Endothelial cell of umbilical vein (primary cell): ENCODE measurements around the gene CRACR2A. TPM values are rescaled to one million over a fixed set of nuclear protein-coding genes. Genes with fewer than 3 reads are reported as not detected.

ENCODE experiments used
- BruUV-seq: library from RNA; stranded (reverse); fragments of 400-500 nt; replicated peaks from 2 replicates; lab custom pipeline; 2021; lab: Mats Ljungman, UMichigan
- CTCF ChIA-PET: fragments of 300-600, 350-600 bp; sonication (Branson Sonifier 250); formaldehyde crosslinking; loops from one replicate; lab custom pipeline; 2021; ENCODE audit warnings: antibody characterized with exemption, inconsistent platforms; lab: Charles Lee
- POLR2A ChIA-PET: fragments of 300-600, 350-600 bp; sonication (Branson Sonifier 250); formaldehyde crosslinking; loops from one replicate; lab custom pipeline; 2021; ENCODE audit warnings: antibody characterized with exemption, inconsistent platforms; lab: Charles Lee
- DNase-seq: peaks from one replicate; pipeline ENCODE4 v3.0.0-alpha.2; 2011; ENCODE audit warnings: low read depth, low spot score
- FAIRE-seq: peaks from 2 replicates; lab custom pipeline; 2011; peaks lifted over from hg19 to GRCh38; lab: Jason Lieb, UNC
- H2AFZ ChIP-seq: 2 replicates; pipeline ENCODE4 v1.6.0; 2012; ENCODE audit warnings: low read depth, low read length, control low read depth, inconsistent platforms
- H3K27ac ChIP-seq: 2 replicates; pipeline ENCODE4 v1.5.1; 2011; ENCODE audit warnings: low read depth, mild to moderate bottlenecking, control low read depth, low read length, moderate library complexity; ENCODE audit not compliant: insufficient read depth
- H3K27me3 ChIP-seq, 2 experiments: 2 replicates each; pipeline versions ENCODE4 v1.6.0 to v1.6.1; 2011; ENCODE audit warnings: low read length in 2 of 2, mixed read lengths in 1 of 2; ENCODE audit not compliant: control insufficient read depth in 2 of 2, insufficient read depth in 2 of 2
- H3K36me3 ChIP-seq, 2 experiments: 2 replicates in 1 of 2; 3 replicates in 1 of 2; pipeline ENCODE4 v1.5.1; 2011; ENCODE audit warnings: low read length in 2 of 2, mild to moderate bottlenecking in 1 of 2, moderate library complexity in 1 of 2; ENCODE audit not compliant: control insufficient read depth in 2 of 2, insufficient read depth in 2 of 2; ENCODE audit errors: extremely low read depth in 1 of 2
- H3K4me1 ChIP-seq: 3 replicates; pipeline ENCODE4 v1.5.1; 2011; ENCODE audit warnings: mild to moderate bottlenecking, low read length; ENCODE audit not compliant: control insufficient read depth, insufficient read depth; ENCODE audit errors: extremely low read depth
- H3K4me2 ChIP-seq: 2 replicates; pipeline ENCODE4 v1.6.1; 2011; ENCODE audit warnings: low read length, control low read depth, mixed read lengths; ENCODE audit not compliant: insufficient read depth
- H3K4me3 ChIP-seq, 3 experiments: fragments of 200-600 bp in 1 of 3; sonication (generic), shearing (Covaris generic) in 1 of 3; replicated peaks in 1 of 3; 2 replicates each; pipeline ENCODE4 v1.5.1; 2011 to 2016; ENCODE audit warnings: control low read depth in 3 of 3, low read length in 3 of 3, mild to moderate bottlenecking in 2 of 3, inconsistent platforms in 1 of 3, low read depth in 1 of 3, moderate library complexity in 1 of 3; ENCODE audit not compliant: insufficient read depth in 1 of 3
- H3K79me2 ChIP-seq: 2 replicates; pipeline ENCODE4 v1.6.0; 2012; ENCODE audit warnings: low read length, inconsistent platforms; ENCODE audit not compliant: control insufficient read depth, insufficient read depth
- H3K9ac ChIP-seq: replicated peaks from 2 replicates; pipeline ENCODE3; 2011; ENCODE audit warnings: low read length, control low read depth; ENCODE audit not compliant: insufficient read depth; ENCODE audit errors: extremely low read depth
- H3K9me1 ChIP-seq: replicated peaks from 3 replicates; pipeline ENCODE4 v1.6.0; 2011; ENCODE audit warnings: mild to moderate bottlenecking, low read length; ENCODE audit not compliant: control insufficient read depth, insufficient read depth; ENCODE audit errors: extremely low read depth
- H3K9me3 ChIP-seq: replicated peaks from 2 replicates; pipeline ENCODE4 v1.5.1; 2012; ENCODE audit warnings: low read length, inconsistent platforms; ENCODE audit not compliant: control insufficient read depth, insufficient read depth
- H4K20me1 ChIP-seq: replicated peaks from 2 replicates; pipeline ENCODE3; 2011; ENCODE audit warnings: mild to moderate bottlenecking, low read length; ENCODE audit not compliant: control insufficient read depth, insufficient read depth; ENCODE audit errors: extremely low read depth
- CTCF ChIP-seq, 2 donors: IDR thresholded peaks; 1 replicate in 1 of 2; 2 replicates in 1 of 2; pipeline ENCODE4 v1.5.1; 2011; ENCODE audit warnings: low read length in 2 of 2, mild to moderate bottlenecking in 2 of 2, moderate library complexity in 2 of 2, control low read depth in 1 of 2, inconsistent platforms in 1 of 2, low read depth in 1 of 2; ENCODE audit not compliant: insufficient read depth in 1 of 2; ENCODE audit errors: extremely low read depth in 1 of 2
- EZH2 ChIP-seq: IDR thresholded peaks from 2 replicates; pipeline ENCODE4 v1.6.1; 2012; ENCODE audit warnings: borderline replicate concordance, low read depth, mild to moderate bottlenecking, moderate library complexity, low read length, inconsistent platforms; ENCODE audit not compliant: severe bottlenecking
- FOS ChIP-seq: IDR thresholded peaks from 2 replicates; pipeline ENCODE4 v1.6.1; 2011; ENCODE audit warnings: mild to moderate bottlenecking, low read length, moderate library complexity, borderline replicate concordance; ENCODE audit not compliant: insufficient read depth
- GATA2 ChIP-seq: IDR thresholded peaks from 2 replicates; pipeline ENCODE4 v1.7.0; 2011; ENCODE audit warnings: low read depth, mild to moderate bottlenecking, moderate library complexity, mixed read lengths, low read length; ENCODE audit not compliant: insufficient read length, insufficient read depth
- JUN ChIP-seq: IDR thresholded peaks from 2 replicates; pipeline ENCODE4 v1.6.1; 2011; ENCODE audit warnings: borderline replicate concordance, low read depth; ENCODE audit not compliant: insufficient read length, insufficient read depth
- MAX ChIP-seq: IDR thresholded peaks from 2 replicates; pipeline ENCODE4 v1.6.1; 2011; ENCODE audit not compliant: insufficient read depth, insufficient read length
- MYC ChIP-seq: IDR thresholded peaks from one replicate; pipeline ENCODE4 v1.6.1; 2011; ENCODE audit warnings: mild to moderate bottlenecking, low read depth, low read length
- POLR2A ChIP-seq: IDR thresholded peaks from 2 replicates; pipeline ENCODE4 v1.6.1; 2012; ENCODE audit warnings: low read depth, mild to moderate bottlenecking, control low read depth, low read length
- POLR2AphosphoS5 ChIP-seq: IDR thresholded peaks from 2 replicates; pipeline ENCODE4 v1.6.1; 2012; ENCODE audit warnings: low read depth, mild to moderate bottlenecking, control low read depth, low read length, moderate library complexity; ENCODE audit not compliant: insufficient read depth
- dilution Hi-C: fragments of 300-500 bp; cut with MboI; formaldehyde crosslinking; loops from one replicate; pipeline ENCODE4 v1.15.0; 2019; ENCODE audit warnings: low sequenced_read_pairs; ENCODE audit not compliant: extremely low pct_ligation_motif_present
- intact Hi-C: fragments of 100-400 bp; cut with micrococcal nuclease; formaldehyde crosslinking; loops from one replicate; pipeline ENCODE4 v1.10.0; 2022
- polyA plus RNA-seq, 4 experiments: library from polyadenylated mRNA; depleted of rRNA in 3 of 4; stranded (reverse) in 3 of 4; unstranded in 1 of 4; fragments of >200 nt; gene quantifications; 2 replicates each; pipeline versions ENCODE4 v1.2.1 to v1.2.3, GENCODE V29; 2011 to 2012; ENCODE audit warnings: missing spikeins in 1 of 4
- total RNA-seq: library from RNA; stranded (reverse); gene quantifications from 2 replicates; pipeline ENCODE4 v1.2.3, GENCODE V29; 2021

CRACR2A gene
- total and polyA plus RNA-seq, 2 donors (not counting 3 experiments of a cell fraction or from before 2014, with no cell fraction given) = 4.4 to 15.9 TPM

GRCh38 chr12:3753544-3754284 lies 805 bp upstream of the CRACR2A start:
- Histone ChIP-seq H3K36me3 (no peaks in the 10 kb centered on the region), H3K9me3 (no peaks in the 10 kb centered on the region), H3K4me1 (peaks cover 16% of the 10 kb centered on the region), H4K20me1 (no peaks in the 10 kb centered on the region), H2AFZ (peak overlapping the region; percentile 65), H3K4me2 (peak overlapping the region; percentile 77), H3K79me2 (no peaks in the 10 kb centered on the region), H3K27ac (peak overlapping the region; percentile 46), H3K9me1 (no peaks in the 10 kb centered on the region), H3K27me3 (no peaks in the 10 kb centered on the region), H3K9ac (peak overlapping the region; percentile 77), H3K4me3 (peak overlapping the region in 2 of 3 experiments; percentile 53 to 57)
- FAIRE-seq (no peak), DNase-seq (no peak)
- ChIA-PET CTCF (interaction anchor here (0.7 to 2.2 kb wide), 18 partner anchors 8 to 453 kb away, joined by 3 to 17 read pairs (median 4); no protein-coding TSS in a partner anchor), POLR2A (no interaction called here)
- TF ChIP-seq GATA2 (no peak), POLR2AphosphoS5 (no peak), MAX (no peak), FOS (no peak), JUN (no peak), CTCF (IDR thresholded peaks at IDR 0.05; ENCODE audit: extremely low read depth in 1 of 2, insufficient read depth in 1 of 2, low read depth in 1 of 2, low read length in 2 of 2) (no peak), MYC (no peak), EZH2 (no peak), POLR2A (no peak)
- dilution Hi-C loops = no loop called here
- BruUV-seq = no TSS peak
- intact Hi-C loops = loop anchor here (1.0 to 2.0 kb wide), 2 partner anchors 19 to 55 kb away; no protein-coding TSS in a partner anchor
